GM18873 (cell line): ENCODE measurements around the gene WDR35.
"Not testable (repeated sequence)": the region's sequence is repeated elsewhere in the genome, so short reads cannot be mapped to it uniquely, and the experiment has no call there.

Experiments
- ATAC-seq: cut with Tn5 transposase; IDR thresholded peaks from one replicate; pipeline ENCODE4 v1.9.1; 2021; ENCODE audit warnings: mild to moderate bottlenecking, moderate library complexity, moderate number of reproducible peaks; ENCODE audit not compliant: unreplicated experiment, low FRiP score

Gene WDR35

GRCh38 chr2:19943189-19943588 lies 46.7 kb downstream of the WDR35 start:
- ATAC-seq, result no peak

GRCh38 chr2:19942199-19942598 lies 47.7 kb downstream of the WDR35 start:
- no peak for ATAC-seq

- no peak for ATAC-seq
Measured at GRCh38 chr2:19937004-19937403, 52.9 kb downstream of the WDR35 start.

- no peak for ATAC-seq
Measured at GRCh38 chr2:19936203-19936602, 53.7 kb downstream of the WDR35 start.

- no peak for ATAC-seq
Measured at GRCh38 chr2:19933351-19933981, 56.4 kb downstream of the WDR35 start.

GRCh38 chr2:19932928-19933327 lies 57.0 kb downstream of the WDR35 start:
- ATAC-seq, result no peak

- no peak for ATAC-seq
Measured at GRCh38 chr2:19929226-19929625, 60.7 kb downstream of the WDR35 start.

- ATAC-seq, result not testable (repeated sequence)
Measured at GRCh38 chr2:19927816-19928215, 62.1 kb downstream of the WDR35 start.

GRCh38 chr2:19924526-19924925 lies 65.4 kb downstream of the WDR35 start:
- ATAC-seq, result not testable (repeated sequence)

- ATAC-seq, result not testable (repeated sequence)
Measured at GRCh38 chr2:19922188-19922587, 67.7 kb downstream of the WDR35 start.

- no peak for ATAC-seq
Measured at GRCh38 chr2:19916385-19916950, 73.4 kb downstream of the WDR35 start.

GRCh38 chr2:19914266-19914975 lies 75.5 kb downstream of the WDR35 start:
- ATAC-seq, result no peak

GRCh38 chr2:19911808-19912509 lies 77.9 kb downstream of the WDR35 start:
- ATAC-seq, result no peak

- peak; percentile 2 for ATAC-seq
Measured at GRCh38 chr2:19902216-19902740, 87.6 kb downstream of the WDR35 start.

- ATAC-seq, result peak; percentile 81
Measured at GRCh38 chr2:19901442-19902215, 88.3 kb downstream of the WDR35 start, which contains the start of gene TTC32. TTC32 (minus strand) TSS chr2:19901983; CDS start chr2:19901854, 129 bp downstream.

- no peak for ATAC-seq
Measured at GRCh38 chr2:19900931-19901441, 88.9 kb downstream of the WDR35 start.

- ATAC-seq, result peak; percentile 28
Measured at GRCh38 chr2:19899985-19900930, 89.6 kb downstream of the WDR35 start.

- ATAC-seq, result no peak
Measured at GRCh38 chr2:19898592-19899329, 91.1 kb downstream of the WDR35 start.
